Stimulated activated CD4-positive, alpha-beta T cell treated with anti-CD3 and anti-CD28 coated beads, TNF-alpha, amount 100 ng/mL, for 24 hours (primary cell): ENCODE results near the gene COPS7A.

Experiments
- DNase-seq, 3 experiments: peaks; one replicate each; pipeline ENCODE4 v3.0.0-alpha.2; 2020; ENCODE audit warnings: low read depth in 3 of 3

COPS7A gene

GRCh38 chr12:6750506-6750905 lies 26.7 kb downstream of the COPS7A start:
- no peak for DNase-seq

GRCh38 chr12:6751767-6752166 lies 27.9 kb downstream of the COPS7A start:
- DNase-seq = no peak

- DNase-seq = no peak
Measured at GRCh38 chr12:6752167-6752920, 28.5 kb downstream of the COPS7A start.

- DNase-seq = peak; percentile 96 to 99 (median 96)
Measured at GRCh38 chr12:6752921-6753771, 29.3 kb downstream of the COPS7A start, which contains the start of gene MLF2. TSS of gene MLF2 (minus strand) at chr12:6753141. CDS start at chr12:6752334, 807 bp downstream.

- DNase-seq = no peak
Measured at GRCh38 chr12:6753772-6754356, 30.0 kb downstream of the COPS7A start.

- no peak for DNase-seq
Measured at GRCh38 chr12:6754411-6754810, 30.6 kb downstream of the COPS7A start.

- no peak for DNase-seq
Measured at GRCh38 chr12:6757028-6757690, 33.3 kb downstream of the COPS7A start.

GRCh38 chr12:6758506-6759095 lies 34.8 kb downstream of the COPS7A start:
- no peak for DNase-seq

- no peak for DNase-seq
Measured at GRCh38 chr12:6759741-6760140, 35.9 kb downstream of the COPS7A start.

- no peak for DNase-seq
Measured at GRCh38 chr12:6763380-6763779, 39.5 kb downstream of the COPS7A start.

- DNase-seq = no peak
Measured at GRCh38 chr12:6764011-6764828, 40.4 kb downstream of the COPS7A start.

GRCh38 chr12:6765048-6765633 lies 41.3 kb downstream of the COPS7A start:
- DNase-seq = no peak

GRCh38 chr12:6765634-6766581 lies 42.1 kb downstream of the COPS7A start, which contains the start of gene PTMS:
TSS of gene PTMS (plus strand) at chr12:6766363. CDS start at chr12:6766706, 343 bp downstream.
- DNase-seq = no peak

GRCh38 chr12:6766651-6767349 lies 43.0 kb downstream of the COPS7A start:
- DNase-seq = no peak

- no peak for DNase-seq
Measured at GRCh38 chr12:6767353-6768319, 43.8 kb downstream of the COPS7A start.

GRCh38 chr12:6768437-6768914 lies 44.6 kb downstream of the COPS7A start:
- no peak for DNase-seq

GRCh38 chr12:6768990-6769389 lies 45.1 kb downstream of the COPS7A start:
- no peak for DNase-seq
